Activated T-cell treated with anti-CD3 and anti-CD28 coated beads, Interleukin-2, amount 50 U/mL, for 4 hours (primary cell): ENCODE measurements around the gene NOM1. TPM values are rescaled to one million over a fixed set of nuclear protein-coding genes. Genes with fewer than 3 reads are reported as not detected.
A peak's percentile ranks its signal among the peaks of the same experiment; 100 is the strongest.
"Not testable (repeated sequence)": the region's sequence is repeated elsewhere in the genome, so short reads cannot be mapped to it uniquely, and the experiment has no call there.

Experiments used
- ATAC-seq, 2 donors: fragments of 200-7000 bp; cut with Tn5 transposase; one replicate each; pipeline ENCODE4 v1.10.0; 2021
- DNase-seq: peaks from one replicate; pipeline ENCODE4 v3.0.0-alpha.2; 2020
- H3K27me3 Mint-ChIP-seq: one replicate; pipeline ENCODE4 v1.8.0; 2021; ENCODE audit warnings: low read depth, mixed read lengths
- H3K36me3 Mint-ChIP-seq: one replicate; pipeline ENCODE4 v1.8.0; 2022; ENCODE audit warnings: mixed read lengths; ENCODE audit not compliant: insufficient read depth
- H3K4me1 Mint-ChIP-seq: one replicate; pipeline ENCODE4 v1.8.0; 2021; ENCODE audit warnings: low read depth, mixed read lengths
- H3K4me3 Mint-ChIP-seq: one replicate; pipeline ENCODE4 v1.8.0; 2021; ENCODE audit warnings: mild to moderate bottlenecking, moderate library complexity, mixed read lengths
- H3K9me3 Mint-ChIP-seq: one replicate; pipeline ENCODE4 v1.8.0; 2021; ENCODE audit warnings: mixed read lengths
- total RNA-seq, 3 donors: library from RNA; stranded (reverse); gene quantifications; one replicate each; pipeline ENCODE4 v1.2.1, GENCODE V29; 2021

The NOM1 gene
- total RNA-seq, 3 donors from 2014 or later, result 46.3 to 49.3 (median 47.4) TPM

DNA sequence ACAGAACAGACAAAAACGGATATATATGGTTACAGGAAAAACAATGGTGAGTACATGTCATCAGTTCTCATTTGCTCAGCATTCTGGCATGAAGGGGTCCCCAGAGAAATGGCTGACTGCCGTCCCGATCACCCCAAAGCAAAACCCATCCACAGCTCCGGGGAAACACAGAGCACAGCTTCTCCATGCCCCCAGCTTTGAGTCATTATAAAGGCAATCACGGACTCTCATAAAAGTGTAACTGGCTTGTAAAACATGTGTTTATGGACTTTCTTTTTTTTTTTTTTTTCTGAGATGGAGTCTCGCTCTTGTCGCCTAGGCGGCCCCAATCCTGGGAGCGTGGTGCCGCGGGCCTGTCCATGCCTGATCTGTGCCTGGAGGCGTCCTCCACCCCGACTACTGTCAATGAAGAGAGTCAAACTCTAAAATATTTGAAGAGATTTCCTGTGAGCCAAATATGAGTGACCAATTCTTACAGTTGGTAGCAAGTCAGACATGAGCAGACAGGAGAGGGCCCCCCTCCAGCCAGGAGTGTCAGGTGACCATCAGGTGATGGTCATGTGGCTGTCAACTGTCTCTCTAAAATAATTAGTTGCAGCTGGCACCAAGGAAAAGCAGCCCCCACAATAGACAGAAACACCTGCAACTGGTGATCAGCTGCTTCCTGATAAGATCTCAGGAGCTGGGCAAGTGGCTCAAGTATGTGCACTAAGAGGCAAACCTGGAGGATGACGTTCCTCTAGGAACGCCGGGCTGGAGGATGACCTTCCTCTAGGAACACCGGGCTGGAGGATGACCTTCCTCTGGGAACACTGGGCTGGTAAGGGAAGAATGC is 21.7 kb upstream of the NOM1 start:
- no peaks in the 10 kb centered on the region for H3K36me3 Mint-ChIP-seq

DNA sequence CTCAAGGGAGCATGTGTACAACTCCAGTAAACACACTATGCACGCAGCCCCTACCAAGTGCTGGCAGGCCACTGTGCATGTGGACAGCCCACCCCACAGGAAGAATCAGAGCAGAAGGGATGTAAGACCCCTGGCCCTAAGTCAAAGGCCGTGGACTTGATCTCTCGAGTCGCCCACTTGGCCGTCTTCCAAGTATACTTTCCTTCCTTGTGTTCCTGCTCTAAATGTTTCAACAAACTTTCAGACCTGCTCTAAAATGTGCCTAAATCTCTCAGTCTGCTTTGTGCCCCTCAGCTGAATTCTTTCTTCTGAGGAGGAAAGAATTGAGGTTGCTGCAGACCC is 21.1 kb upstream of the NOM1 start:
- Mint-ChIP-seq H3K36me3 (no peaks in the 10 kb centered on the region), H3K4me1 (peaks cover 24% of the 10 kb centered on the region), H3K4me3 (no peak overlapping the region), H3K9me3 (peaks cover under 1% of the 10 kb centered on the region), H3K27me3 (peaks cover 5% of the 10 kb centered on the region)
- DNase-seq (no peak), ATAC-seq (no peak)

More for the DNA sequence above, 21.7 kb upstream of the NOM1 start:
- ATAC-seq (no peak), DNase-seq (no peak)
- Mint-ChIP-seq H3K9me3 (peaks cover 3% of the 10 kb centered on the region), H3K4me3 (no peak overlapping the region), H3K4me1 (peaks cover 29% of the 10 kb centered on the region), H3K27me3 (peaks cover 6% of the 10 kb centered on the region)

DNA sequence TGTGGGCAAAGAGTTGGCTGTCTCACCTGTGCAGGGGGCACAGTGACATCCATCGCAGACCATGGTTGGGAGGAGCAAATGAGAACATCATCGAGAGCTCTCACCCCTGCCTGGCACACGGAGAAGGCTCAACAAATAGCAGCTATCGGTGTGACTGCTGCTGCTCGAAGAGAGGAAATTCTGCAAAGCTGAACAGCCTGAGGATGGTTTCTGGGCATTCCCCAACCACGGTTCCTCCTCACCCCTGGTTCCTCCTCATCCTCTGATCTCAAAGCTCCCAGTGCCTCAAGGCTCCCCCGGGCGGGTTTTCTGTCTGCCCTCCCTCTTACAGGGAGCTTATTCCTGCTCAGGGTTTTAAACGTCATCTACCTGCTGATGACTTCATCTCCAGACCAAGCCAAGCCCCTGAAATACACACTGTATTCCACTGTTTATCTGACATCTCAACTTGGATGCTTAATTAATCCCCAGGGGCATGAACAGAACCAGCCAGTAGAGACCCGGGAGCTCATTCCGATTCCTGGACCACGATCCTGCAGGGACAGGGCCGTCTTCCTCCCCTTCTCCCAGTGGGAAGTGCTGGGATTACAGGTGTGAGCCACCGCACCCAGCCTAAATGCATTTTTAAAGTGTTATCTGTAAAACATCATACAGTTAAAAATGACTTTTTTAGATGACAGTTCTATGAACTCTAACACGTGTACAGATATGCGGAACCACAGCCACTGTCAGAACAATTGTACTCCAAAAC is 19.5 kb upstream of the NOM1 start:
- no peak overlapping the region for H3K4me3 Mint-ChIP-seq
- DNase-seq (peak; percentile 57), ATAC-seq (peak; percentile 43 to 66)
- no peaks in the 10 kb centered on the region for H3K36me3 Mint-ChIP-seq
- H3K9me3 Mint-ChIP-seq, result no peaks in the 10 kb centered on the region
- H3K27me3 Mint-ChIP-seq, result peaks cover 5% of the 10 kb centered on the region
- peaks cover 17% of the 10 kb centered on the region for H3K4me1 Mint-ChIP-seq

- Mint-ChIP-seq H3K4me3 (no peak overlapping the region), H3K4me1 (peaks cover 17% of the 10 kb centered on the region), H3K9me3 (no peaks in the 10 kb centered on the region), H3K36me3 (no peaks in the 10 kb centered on the region), H3K27me3 (peaks cover 10% of the 10 kb centered on the region)
- DNase-seq, result no peak
- no peak for ATAC-seq
These were observed 17.5 kb upstream of the NOM1 start for GRCh38 chr7:156932006-156932405.

- ATAC-seq (no peak), DNase-seq (no peak)
- H3K9me3 Mint-ChIP-seq, result no peaks in the 10 kb centered on the region
- H3K36me3 Mint-ChIP-seq, result no peaks in the 10 kb centered on the region
- peaks cover 18% of the 10 kb centered on the region for H3K27me3 Mint-ChIP-seq
- H3K4me1 Mint-ChIP-seq, result peaks cover under 1% of the 10 kb centered on the region
- no peak overlapping the region for H3K4me3 Mint-ChIP-seq
These were observed 14.3 kb upstream of the NOM1 start for GRCh38 chr7:156935250-156935649.

DNA sequence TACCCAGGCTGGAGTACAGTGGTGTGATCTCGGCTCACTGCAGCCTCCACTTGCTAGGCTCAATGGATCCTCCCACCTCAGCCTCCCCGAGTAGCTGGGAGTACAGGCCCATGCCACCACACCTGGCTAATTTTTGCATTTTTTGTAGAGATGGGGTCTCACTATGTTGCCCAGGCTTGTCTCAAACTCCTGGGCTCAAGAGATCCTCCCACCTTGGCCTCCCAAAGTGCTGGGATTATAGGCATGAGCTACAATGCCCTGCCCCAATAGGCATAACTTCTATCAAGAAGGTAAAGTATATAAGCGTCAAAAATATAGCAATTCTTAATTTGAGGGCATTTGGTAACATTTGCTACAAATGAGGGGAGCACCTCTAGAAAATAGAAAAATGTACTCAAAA is 12.7 kb upstream of the NOM1 start:
- not testable (repeated sequence) for H3K4me1 Mint-ChIP-seq, H3K36me3 Mint-ChIP-seq, ATAC-seq, H3K4me3 Mint-ChIP-seq, DNase-seq, H3K9me3 Mint-ChIP-seq
- peaks cover 20% of the 10 kb centered on the region for H3K27me3 Mint-ChIP-seq

DNA sequence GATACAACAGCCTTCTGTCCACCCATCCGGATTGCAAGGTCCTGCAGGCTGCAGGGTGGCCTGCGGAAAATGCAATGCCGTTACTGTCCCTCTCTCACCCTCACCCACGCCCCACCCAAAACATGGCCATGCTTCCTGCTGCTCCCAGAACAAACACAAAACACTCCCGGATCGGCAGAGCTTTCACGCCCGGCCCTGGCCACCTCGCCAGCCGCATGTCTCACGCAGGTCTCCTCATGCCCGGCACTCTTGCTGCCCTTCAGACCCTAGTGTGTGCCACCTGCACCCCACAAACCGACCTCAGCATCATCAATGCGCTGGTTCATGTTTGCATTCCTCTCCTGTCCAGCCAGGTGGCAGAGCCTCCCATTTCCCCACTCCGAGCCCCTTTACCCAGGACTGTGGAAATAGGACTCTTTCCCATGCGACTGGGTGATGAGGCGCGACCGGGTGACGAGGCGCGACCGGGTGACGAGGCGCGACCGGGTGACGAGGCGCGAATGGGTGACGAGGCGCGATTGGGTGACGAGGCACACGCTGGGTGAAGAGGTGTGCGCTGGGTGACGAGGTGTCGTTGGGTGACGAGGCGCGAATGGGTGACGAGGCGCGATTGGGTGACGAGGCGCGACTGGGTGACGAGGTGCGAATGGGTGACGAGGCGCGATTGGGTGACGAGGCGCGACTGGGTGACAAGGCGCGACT is 8.9 kb upstream of the NOM1 start:
- ATAC-seq (no peak), DNase-seq (no peak)
- H3K4me3 Mint-ChIP-seq, result no peak overlapping the region
- no peaks in the 10 kb centered on the region for H3K36me3 Mint-ChIP-seq
- peaks cover 42% of the 10 kb centered on the region for H3K27me3 Mint-ChIP-seq
- H3K4me1 Mint-ChIP-seq, result peaks cover 4% of the 10 kb centered on the region
- H3K9me3 Mint-ChIP-seq, result no peaks in the 10 kb centered on the region

GRCh38 chr7:156941393-156942182 is 7.9 kb upstream of the NOM1 start:
- H3K27me3 Mint-ChIP-seq, result peaks cover 39% of the 10 kb centered on the region
- DNase-seq (no peak), ATAC-seq (no peak)
- H3K9me3 Mint-ChIP-seq, result no peaks in the 10 kb centered on the region
- peaks cover 4% of the 10 kb centered on the region for H3K4me1 Mint-ChIP-seq
- H3K36me3 Mint-ChIP-seq, result no peaks in the 10 kb centered on the region
- no peak overlapping the region for H3K4me3 Mint-ChIP-seq

GRCh38 chr7:156942708-156943090 is 6.8 kb upstream of the NOM1 start:
- peak; percentile 58 to 80 for ATAC-seq
- no peaks in the 10 kb centered on the region for H3K36me3 Mint-ChIP-seq
- H3K4me1 Mint-ChIP-seq, result peaks cover 4% of the 10 kb centered on the region
- DNase-seq, result no peak
- H3K27me3 Mint-ChIP-seq, result peaks cover 35% of the 10 kb centered on the region
- H3K4me3 Mint-ChIP-seq, result no peak overlapping the region
- H3K9me3 Mint-ChIP-seq, result no peaks in the 10 kb centered on the region

- Mint-ChIP-seq H3K27me3 (peaks cover 29% of the 10 kb centered on the region), H3K9me3 (no peaks in the 10 kb centered on the region), H3K36me3 (no peaks in the 10 kb centered on the region), H3K4me3 (no peak overlapping the region), H3K4me1 (peaks cover 4% of the 10 kb centered on the region)
- ATAC-seq, result peak; percentile 52 to 57
- DNase-seq, result no peak
These were observed 6.1 kb upstream of the NOM1 start for GRCh38 chr7:156943091-156944041.

- H3K4me1 Mint-ChIP-seq, result peaks cover 4% of the 10 kb centered on the region
- DNase-seq, result no peak
- no peaks in the 10 kb centered on the region for H3K36me3 Mint-ChIP-seq
- no peak overlapping the region for H3K4me3 Mint-ChIP-seq
- ATAC-seq, result no peak
- H3K27me3 Mint-ChIP-seq, result peaks cover 28% of the 10 kb centered on the region
- H3K9me3 Mint-ChIP-seq, result no peaks in the 10 kb centered on the region
These were observed 4.6 kb upstream of the NOM1 start for GRCh38 chr7:156944876-156945275.

- H3K9me3 Mint-ChIP-seq, result no peaks in the 10 kb centered on the region
- DNase-seq (no peak), ATAC-seq (no peak)
- peaks cover 23% of the 10 kb centered on the region for H3K27me3 Mint-ChIP-seq
- H3K36me3 Mint-ChIP-seq, result peaks cover 14% of the 10 kb centered on the region
- H3K4me1 Mint-ChIP-seq, result peaks cover 23% of the 10 kb centered on the region
- peak overlapping the region; percentile 20 for H3K4me3 Mint-ChIP-seq
These were observed 2.2 kb upstream of the NOM1 start for GRCh38 chr7:156947120-156947843.

- no peaks in the 10 kb centered on the region for H3K9me3 Mint-ChIP-seq
- peaks cover 27% of the 10 kb centered on the region for H3K4me1 Mint-ChIP-seq
- ATAC-seq (no peak), DNase-seq (no peak)
- H3K4me3 Mint-ChIP-seq, result no peak overlapping the region
- peaks cover 14% of the 10 kb centered on the region for H3K36me3 Mint-ChIP-seq
- H3K27me3 Mint-ChIP-seq, result peaks cover 16% of the 10 kb centered on the region
These were observed 1.2 kb upstream of the NOM1 start for GRCh38 chr7:156948361-156948760.
